Karpas-422 (cell line): ENCODE data around the gene BLTP3A. TPM values are rescaled to one million over a fixed set of nuclear protein-coding genes. Genes with fewer than 3 reads are reported as not detected.

Source experiments
- small RNA-seq: library from RNA; depleted of rRNA; stranded (forward); fragments of <200 nt; gene quantifications from one replicate; pipeline ENCODE3, GENCODE V24; 2014
- total RNA-seq: library from RNA; depleted of rRNA; stranded (reverse); fragments of >200 nt; shearing (Covaris generic); gene quantifications from 2 replicates; pipeline ENCODE4 v1.2.3, GENCODE V29; 2014; ENCODE audit warnings: low replicate concordance; rRNA removed

The BLTP3A gene
- total RNA-seq, 1 experiment from 2014 or later, result 12.0 TPM

Small RNA genes lying within 50 kb of the gene (small RNA-seq; reads per million reads assigned to genes)
- not detected for gene RF00019

Other genes starting within 250 kb of the BLTP3A start
- gene SPDEF, start 235.8 kb upstream of the BLTP3A start, total RNA-seq, result not detected in 2 replicates
- gene ILRUN, start 95.3 kb upstream of the BLTP3A start, total RNA-seq, result 28.8 and 33.9 TPM in 2 replicates
- 117 and 119 TPM in 2 replicates for gene SNRPC, start 34.6 kb upstream of the BLTP3A start, total RNA-seq
- gene TAF11, start 96.0 kb downstream of the BLTP3A start, total RNA-seq, result 15.9 and 19.1 TPM in 2 replicates
- 7.0 and 10.3 TPM in 2 replicates for gene ANKS1A, start 97.2 kb downstream of the BLTP3A start, total RNA-seq